Measurements from ENCODE around the gene TNFRSF8.

TNFRSF8 gene

DNA sequence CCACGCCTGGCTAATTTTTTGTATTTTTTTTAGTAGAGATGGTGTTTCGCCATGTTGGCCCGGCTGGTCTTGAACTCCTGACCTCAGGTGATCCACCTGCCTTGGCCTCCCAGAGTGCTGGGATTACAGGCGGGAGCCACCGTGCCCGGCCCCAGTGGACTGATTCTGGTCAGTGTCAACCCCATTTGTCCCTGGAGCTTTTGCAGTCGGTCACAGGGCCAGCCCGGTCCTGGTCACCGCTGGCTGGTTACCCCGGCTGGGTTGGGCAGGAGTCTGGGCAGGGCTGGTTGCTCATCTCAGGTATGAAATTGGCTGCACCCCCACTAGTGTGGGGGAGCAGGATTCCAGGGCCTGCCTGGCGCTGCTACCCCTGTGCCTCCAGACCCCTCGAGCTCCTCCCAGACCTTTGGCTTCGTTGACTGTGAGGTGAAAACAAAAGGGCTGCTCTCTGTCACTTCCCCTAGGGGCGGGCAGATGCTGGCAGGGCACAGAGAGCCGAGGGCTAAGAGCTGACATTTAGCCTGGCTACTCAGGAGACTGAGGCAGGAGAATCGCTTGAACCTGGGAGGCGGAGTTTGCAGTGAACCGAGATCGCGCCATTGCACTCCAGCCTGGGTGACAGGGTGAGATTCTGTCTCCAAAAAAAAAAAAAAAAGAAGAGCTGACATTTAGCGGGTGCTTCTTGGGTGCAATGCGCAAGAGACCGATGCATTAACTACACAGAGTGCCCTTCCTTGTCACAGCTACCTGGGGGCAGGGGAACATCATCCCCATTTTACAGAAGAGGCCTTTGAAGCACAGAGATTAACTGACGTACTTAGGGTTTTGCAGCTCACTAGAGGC lies 114.3 kb downstream of the TNFRSF8 start:
- no peak for DNase-seq

DNA sequence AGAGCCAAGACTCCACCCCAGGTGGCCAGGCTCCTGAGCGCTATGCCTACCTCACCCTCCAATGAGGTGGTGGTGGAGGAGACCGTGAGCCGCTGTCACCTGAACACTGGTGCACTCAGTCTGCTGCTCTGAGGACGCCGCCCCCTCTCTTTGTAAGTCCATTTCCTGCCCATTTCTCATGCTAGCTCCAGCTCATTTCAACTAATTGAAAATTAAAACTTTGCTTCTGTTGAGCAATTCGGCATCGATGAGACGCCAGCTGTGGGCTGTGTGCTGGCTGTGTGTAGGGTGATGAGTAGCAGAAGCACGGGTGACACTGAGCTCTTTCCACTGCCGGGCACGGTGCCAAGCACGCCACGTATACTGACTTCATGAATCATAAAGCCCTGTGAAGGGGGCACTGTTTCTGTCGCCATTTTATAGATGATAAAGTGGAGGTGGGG lies 114.9 kb downstream of the TNFRSF8 start:
- DNase-seq, result peak; percentile 83 to 88

DNA sequence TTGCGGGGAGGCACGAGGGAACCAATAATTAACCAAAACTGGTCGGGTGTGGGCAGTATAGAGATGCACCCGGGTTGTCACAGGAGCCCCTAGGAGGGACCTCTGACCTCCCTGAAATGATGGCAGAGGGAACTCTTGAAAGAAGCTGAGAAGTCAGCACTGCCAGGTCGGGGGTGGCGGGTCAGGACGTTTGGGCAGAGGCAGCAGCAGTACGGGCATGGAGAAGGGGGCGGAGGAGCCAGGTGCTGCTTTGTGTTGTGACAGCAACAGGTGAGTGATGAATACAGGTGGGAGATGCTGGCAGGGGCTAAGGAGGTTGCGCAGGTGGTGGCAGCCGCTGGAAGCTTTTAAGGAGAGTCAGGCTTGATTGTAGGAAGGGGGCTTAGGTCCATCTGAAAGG lies 115.4 kb downstream of the TNFRSF8 start:
- no peak for DNase-seq

DNA sequence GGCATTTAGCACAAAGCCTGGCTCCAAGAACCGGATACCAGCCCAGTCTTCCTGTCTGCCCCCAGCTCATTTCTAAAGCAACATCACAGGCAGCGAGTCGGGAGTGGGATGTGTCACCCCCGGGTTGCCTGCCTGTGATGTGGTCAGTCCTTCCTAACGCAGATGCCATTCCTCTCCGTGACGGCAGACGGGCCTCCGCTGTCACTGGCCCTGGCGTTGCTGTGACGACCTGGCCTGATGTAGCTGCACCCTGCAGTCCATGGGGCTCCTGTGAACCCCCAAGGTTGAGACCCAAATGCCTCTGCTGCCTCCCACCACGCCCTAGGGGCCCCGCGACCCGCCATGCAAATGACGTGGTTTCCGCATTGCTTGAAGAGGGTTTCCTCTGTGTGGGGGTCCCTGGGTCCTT lies 116.0 kb downstream of the TNFRSF8 start:
- peak; percentile 84 to 89 for DNase-seq

DNA sequence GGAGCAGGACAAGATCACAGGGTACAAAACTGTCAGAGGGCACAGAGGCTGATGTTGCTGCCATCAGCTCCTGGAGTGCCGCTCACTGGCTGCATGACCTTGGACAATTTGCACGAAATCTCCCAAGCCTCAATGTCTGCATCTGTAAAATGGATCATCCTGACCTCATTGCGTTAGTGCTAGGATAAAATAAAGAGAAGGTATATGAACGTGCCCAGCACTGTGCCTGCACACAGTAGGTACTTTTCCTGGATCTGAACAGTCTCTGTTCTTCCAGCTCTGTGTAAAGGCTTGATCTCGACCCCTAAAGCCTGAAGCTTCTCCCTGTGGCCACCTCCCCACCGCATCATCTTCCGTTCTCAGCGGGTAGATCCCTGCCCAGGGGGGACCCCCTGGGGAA lies 116.6 kb downstream of the TNFRSF8 start:
- DNase-seq, result no peak

DNA sequence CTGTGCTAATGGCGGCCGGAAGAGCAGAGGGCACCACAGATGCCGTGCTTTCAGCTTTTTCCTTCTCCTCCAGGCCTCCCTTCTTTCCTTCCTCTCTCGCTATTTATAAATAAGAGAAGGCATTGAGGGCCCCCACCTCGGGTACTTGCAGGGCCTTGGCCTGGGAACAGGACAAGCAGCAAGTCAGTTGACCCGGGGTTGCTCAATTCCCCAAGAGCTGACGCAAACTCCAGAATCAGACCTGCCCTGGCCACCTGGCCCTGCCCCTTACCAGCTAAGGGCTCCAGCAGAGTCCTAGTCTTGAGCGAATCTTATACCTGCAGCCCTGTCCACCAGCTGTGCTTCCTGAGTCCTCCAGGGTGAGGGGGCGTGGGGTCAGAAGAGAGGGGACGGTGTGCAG lies 117.2 kb downstream of the TNFRSF8 start:
- peak in 1 of 2 donors; percentile 69 for DNase-seq

DNA sequence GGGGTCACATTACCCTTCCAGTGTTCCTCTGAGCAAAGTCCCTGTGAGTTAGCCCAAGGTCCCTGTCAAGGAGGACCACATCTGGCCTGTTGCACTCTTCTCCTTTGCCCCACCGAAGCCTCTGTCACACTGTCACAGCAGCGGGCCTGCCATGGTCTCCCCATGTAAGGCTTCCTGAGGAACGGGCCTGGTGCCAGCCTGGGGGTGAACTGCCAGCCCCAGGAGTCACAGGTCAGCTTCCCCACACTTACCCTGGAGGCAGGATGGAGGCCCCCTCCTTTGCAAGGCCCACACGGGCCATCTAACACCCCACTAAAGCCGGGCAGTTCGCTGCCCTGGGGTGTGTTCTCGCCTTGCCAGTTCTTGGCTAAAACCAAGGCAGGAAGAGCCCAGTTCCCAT lies 117.8 kb downstream of the TNFRSF8 start:
- DNase-seq, result no peak

DNA sequence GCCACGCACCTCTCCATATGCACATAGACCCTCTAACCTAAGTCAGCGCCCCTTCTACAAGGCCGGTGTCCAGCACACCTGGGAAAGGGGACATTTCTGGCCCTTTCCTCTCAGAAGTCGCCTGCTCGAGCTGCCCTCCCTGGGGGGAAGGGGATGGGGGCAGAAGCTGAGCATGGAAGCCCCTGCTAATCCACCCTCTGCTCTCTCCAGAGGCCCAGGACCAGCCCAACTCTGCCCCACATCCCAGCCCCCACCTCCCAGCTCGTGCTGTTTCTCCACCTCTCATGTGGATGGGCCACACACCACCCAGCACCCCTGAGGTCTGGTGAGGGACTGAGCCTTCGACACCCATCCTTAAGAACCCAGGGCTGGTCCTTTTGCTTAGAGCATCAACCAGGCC lies 118.5 kb downstream of the TNFRSF8 start:
- DNase-seq, result no peak

DNA sequence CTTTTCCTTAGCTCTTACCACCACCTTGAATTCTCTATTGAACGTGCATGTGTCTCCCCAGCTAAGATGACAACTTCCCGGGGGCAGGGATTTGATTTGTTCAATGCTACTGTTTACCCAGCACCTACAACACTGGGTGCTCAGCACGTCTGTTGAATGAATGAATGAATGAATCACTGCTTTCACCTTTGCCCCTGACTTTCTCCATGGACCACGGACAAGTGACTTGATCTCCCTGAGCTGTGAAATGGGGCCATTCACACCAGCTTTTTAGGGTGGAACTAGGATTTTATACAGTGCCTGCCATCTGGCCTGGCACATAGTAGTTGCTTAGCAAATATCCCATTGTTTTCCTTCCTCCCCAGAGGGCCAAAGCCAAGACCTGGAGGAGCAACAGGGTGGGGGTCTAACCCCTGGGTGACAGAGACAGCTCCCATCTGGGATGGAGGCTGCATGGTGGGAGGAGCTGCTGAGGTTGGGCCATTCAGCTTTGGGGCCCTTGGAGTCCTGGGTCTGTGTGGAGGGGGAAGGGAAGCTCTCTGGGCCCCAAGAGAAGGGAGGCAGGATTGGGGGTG lies 119.4 kb downstream of the TNFRSF8 start:
- no peak for DNase-seq

DNA sequence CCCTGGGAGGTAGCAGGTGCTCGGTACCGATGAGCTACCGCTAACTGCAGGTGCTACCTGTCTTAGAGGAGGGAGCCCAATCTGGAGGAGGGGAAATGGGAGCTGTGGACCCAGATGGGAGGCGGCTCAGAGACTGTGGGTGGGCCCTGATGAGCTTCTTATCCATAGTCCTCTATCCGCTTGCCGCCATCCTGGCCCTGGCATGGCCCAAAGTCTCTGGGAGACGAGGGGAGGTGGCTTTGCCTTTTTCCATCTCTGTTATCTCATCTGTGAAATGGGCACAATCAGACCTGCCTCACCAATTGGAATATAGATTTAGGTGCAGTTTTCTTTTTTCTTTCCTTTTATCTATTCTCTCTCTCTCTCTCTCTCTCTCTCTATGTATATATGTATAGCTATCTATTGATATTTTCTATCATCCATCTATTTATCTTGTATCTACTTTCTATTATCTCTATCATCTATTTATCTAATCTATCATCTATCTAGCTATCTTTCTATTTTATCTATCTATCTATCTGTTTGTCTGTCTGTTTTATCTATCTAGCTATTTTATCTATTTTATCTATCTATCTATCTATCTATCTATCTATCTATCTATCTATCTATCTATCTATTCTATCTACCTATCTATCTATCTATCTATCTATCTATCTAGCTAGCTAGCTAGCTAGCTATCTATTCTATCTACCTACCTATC lies 120.1 kb downstream of the TNFRSF8 start:
- DNase-seq, result no peak

DNA sequence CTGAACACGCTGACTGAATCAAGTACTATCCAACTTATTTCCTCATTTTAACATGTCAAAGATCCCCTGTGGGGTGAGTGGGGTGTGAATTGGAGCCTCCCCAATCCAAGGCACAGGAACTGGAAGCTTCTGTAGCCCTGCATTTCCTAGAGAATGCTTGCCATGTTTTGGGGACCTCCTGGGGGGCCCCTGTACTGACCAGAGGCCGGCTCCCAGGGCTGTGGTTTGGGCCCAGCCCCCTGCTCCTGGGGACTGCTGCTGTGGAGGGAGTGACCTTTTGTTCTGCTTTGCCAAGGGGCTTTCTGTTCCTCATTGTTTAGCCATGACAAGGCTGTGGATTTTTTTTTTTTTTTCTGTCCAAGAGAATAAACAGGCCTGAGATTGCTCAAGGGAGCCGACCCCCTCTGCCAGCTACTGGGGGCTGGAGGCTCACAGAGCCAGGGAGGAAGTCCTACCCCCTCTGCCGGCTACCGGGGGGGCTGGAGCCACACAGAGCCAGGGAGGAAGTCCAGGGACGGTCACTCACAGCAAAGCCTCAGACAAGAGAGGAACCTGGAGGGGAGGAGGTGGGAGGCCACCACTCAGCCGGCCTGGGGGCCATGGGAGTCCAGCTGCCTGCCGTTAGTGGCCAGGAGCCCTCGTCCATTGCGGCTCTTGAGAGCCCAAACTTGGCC lies 121.0 kb downstream of the TNFRSF8 start:
- DNase-seq, result peak in 1 of 2 donors; percentile 77

DNA sequence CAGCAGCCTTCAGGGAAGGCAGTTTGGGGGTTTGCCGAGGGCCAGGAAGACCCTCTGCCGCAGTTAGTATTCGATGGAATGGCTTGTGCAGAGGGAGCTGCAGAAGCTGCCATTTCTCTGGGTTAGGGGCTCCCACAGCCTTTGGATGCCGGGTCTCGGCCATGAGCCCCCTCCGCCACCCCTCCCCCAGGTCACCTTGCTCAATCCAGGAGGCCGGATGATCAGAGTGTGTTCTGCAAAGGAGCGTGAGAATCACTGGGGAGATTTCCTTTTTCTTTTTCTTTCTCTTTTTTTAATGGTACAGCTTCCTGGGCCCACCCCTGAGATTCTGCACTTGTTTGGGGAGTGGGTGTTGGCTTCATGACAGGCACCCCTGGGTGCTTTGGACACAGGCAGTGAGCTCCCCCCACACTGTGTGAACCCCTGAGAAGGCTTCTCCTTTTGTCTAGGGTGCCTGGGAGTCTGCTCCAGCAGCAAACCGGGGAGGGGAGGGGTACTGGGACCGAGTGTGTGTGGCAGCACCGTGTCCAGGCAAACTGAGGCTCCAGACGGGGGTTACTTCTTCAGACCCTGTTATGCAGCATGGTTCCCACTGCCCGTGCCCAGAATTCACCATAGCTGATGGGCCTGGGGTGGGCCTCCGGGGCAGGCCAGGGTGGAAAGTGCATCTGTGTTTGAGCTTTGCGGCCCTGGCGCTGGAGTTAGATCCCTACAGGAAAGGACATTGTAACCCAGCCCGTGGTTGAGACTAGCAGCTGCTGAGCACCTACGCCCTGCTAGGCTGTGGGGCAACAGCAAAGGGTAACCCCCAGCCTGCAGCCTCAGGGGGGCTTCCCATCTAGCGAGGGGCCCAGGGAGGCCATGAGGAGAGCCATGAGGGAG lies 122.2 kb downstream of the TNFRSF8 start:
- no peak for DNase-seq

DNA sequence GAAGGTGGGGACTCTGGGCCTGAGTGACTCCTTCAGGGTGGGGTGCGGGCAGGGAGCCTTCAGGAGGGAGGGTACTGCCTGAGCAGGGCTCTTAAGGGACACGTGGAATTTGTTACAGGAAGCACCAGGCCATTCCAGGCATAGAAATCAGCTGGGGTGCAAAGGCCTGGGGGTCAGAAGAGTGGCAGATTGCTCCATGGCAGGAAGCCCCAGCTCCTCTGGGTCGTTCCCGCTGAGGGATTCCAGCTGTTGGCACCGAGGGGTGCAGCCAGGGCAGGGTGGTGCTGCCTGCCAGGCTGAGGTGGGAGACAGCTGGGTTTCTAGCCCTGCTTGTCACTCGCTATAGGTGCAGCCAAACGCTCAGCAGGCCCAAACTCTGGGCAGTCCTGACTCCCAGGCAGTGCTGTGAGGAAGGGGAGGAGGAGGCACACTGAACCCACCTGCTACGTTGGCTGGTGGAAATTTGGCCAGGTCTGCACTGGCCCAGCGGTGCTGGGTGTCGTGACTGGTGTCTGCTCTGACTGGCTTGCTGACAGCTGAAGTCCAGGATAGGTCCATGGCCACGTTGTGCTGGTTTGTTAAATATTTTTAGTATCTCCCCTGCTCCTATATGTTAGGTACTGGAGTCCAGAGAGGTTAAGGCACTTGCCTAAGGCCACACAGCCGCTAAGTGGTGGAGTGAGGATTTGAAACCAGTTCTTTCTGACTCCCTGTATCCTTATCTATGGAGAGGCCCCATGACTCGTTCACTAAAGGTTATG lies 123.0 kb downstream of the TNFRSF8 start:
- no peak for DNase-seq

DNA sequence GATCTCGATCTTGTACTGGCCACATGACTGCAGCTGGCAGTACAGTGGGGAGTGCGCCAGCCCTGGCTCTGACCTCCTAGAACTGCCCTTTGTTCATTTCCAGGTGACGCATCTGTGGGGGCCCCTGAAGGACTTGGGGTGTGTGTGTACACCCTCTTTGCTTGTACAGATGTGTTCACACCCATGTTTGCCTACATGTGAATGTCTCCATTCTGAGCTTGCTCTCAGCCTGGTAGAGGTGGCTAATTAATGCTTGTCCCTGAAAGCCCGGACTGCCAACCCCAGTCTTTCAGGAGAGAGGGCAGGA lies 123.5 kb downstream of the TNFRSF8 start:
- DNase-seq, result no peak

DNA sequence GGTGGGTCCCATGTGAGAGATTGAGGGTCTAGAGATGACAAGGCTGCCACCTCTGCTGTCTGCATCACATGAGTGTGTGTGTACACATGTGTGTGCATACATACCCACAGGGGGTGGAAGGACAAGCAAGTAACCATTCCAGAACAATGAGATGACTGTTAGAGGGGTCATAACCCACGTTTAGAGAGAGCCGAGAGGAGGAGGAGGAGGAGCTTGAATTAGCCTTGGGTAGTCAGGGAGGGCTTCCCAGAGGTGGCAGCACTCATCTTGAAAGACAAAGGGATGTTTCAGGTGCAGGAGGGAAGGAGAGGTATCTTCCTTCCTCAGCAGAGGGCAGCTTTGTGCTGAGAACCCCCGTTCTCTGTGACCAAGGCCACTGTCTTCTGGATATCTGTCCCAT lies 125.0 kb downstream of the TNFRSF8 start:
- no peak for DNase-seq

DNA sequence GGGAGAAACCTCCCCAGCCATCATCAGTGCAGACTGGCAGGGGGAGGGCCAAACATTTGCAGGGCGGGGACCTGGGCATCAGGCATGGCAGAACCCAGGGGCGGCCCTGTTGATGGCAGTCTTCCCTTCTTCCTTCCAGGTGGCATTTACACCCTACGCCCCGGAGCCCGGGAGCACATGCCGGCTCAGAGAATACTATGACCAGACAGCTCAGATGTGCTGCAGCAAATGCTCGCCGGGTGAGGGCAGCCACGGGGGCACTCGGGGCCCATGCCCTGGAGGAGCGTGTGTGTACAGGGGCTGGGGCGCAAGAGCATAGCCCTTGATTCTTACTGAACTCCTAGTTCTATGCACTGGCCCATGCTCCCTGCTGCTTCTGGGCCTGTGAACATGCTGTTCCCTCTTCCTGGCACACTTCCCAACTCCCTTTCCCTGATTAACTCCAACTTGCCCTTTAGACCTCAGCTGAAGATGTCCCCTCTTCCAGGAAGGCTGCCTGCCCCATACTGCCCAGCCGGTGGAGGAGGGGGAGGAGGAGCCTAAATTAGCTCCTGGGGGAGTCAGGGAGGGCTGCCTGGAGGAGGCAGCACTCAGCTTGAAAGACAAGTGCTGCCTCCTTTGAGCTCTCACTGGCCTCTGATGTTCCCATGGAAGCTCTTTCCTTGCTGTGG lies 125.7 kb downstream of the TNFRSF8 start:
- DNase-seq, result no peak

DNA sequence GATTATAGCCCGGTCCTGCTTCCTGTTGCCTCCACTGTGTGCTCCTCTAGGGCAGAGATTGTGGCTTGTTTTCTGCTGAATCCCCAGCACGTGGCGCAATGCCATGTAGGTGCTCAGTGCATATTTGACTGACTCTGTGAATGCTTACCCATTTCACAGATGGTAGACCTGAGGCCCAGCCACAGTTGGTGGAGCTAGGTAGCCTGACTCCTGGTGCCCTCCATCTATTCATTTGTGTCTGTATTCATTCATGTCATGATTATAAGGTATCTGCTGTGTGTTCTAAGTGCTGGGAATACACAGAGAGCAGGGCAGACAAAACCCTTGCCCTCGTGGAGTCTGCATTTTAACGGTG lies 126.2 kb downstream of the TNFRSF8 start:
- no peak for DNase-seq

DNA sequence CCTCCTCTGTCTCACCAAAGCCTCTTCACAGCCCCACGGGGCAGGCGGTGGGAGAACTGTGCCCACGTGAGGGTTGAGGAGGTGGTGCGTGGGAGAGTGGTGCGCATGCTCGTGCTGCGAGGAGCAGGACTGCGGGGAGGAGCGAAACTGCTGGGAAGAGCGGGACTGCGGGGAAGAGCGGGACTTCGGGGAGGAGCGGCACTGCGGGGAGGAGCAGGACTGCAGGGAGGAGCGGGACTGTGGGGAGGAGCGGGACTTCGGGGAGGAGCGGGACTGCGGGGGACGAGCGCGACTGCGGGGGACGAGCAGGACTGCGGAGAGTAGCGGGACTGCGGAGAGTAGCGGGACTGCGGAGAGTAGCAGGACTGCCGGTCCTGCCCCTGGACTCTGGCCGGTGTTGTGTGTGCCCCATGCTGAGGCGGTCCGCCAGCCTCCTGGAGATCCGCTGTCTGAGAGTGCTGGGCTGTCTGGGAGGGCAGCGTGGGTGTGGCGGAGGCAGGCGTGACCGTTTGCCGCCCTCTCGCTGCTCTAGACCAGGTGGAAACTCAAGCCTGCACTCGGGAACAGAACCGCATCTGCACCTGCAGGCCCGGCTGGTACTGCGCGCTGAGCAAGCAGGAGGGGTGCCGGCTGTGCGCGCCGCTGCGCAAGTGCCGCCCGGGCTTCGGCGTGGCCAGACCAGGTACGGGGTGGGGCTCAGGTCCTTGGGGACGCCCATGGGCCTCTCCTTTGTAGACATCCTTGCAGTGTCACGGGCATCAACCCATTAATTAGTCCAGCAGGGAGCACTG lies 128.3 kb downstream of the TNFRSF8 start:
- no peak for DNase-seq

Measured in CD4-positive, alpha-beta T cell treated with Interleukin-1 beta for 1 hour (primary cell).